Measurements from ENCODE around the gene KMT2A. TPM values are rescaled to one million over a fixed set of nuclear protein-coding genes. Genes with fewer than 3 reads are reported as not detected.
A peak's percentile ranks its signal among the peaks of the same experiment; 100 is the strongest.

The KMT2A gene
- total RNA-seq, 2 experiments from 2014 or later = 135 to 140 TPM

GRCh38 chr11:118522571-118523072, 86.3 kb downstream of the KMT2A start:
- Histone ChIP-seq H3K27ac (ENCODE audit: low read depth in 1 of 2, low read length in 2 of 2) (no peak overlapping the region), H3K27me3 (ENCODE audit: control insufficient read depth in 1 of 2, insufficient read depth in 2 of 2, low read length in 2 of 2) (no peaks in the 10 kb centered on the region), H3K36me3 (ENCODE audit: insufficient read depth, low read length) (peaks cover 54% of the 10 kb centered on the region), H3K4me3 (ENCODE audit: low read length) (no peak overlapping the region), H3K9me3 (ENCODE audit: control insufficient read depth in 1 of 2, insufficient read depth in 1 of 2, low read length in 2 of 2) (no peaks in the 10 kb centered on the region), H3K4me1 (ENCODE audit: insufficient read depth, low read length) (no peaks in the 10 kb centered on the region)
- H3K36me3 Mint-ChIP-seq (ENCODE audit: low read depth) = peaks cover 59% of the 10 kb centered on the region
- POLR2A ChIA-PET = no interaction called here
- TF ChIP-seq CTCF (IDR thresholded peaks at IDR 0.05) = no peak
- H3K9me3 Mint-ChIP-seq = no peaks in the 10 kb centered on the region
- no peaks in the 10 kb centered on the region for H3K27me3 Mint-ChIP-seq
- ATAC-seq (ENCODE audit: poor library complexity) (no peak), DNase-seq (no peak)
- no peak overlapping the region for H3K4me3 Mint-ChIP-seq
- H3K4me1 Mint-ChIP-seq (ENCODE audit: low read depth) = peaks cover 20% of the 10 kb centered on the region
- CTCF ChIA-PET = no interaction called here
- intact Hi-C loops (cut with DNase I, micrococcal nuclease) = no loop called here
- H3K27ac Mint-ChIP-seq = no peak overlapping the region

- Mint-ChIP-seq H3K27me3 (no peaks in the 10 kb centered on the region), H3K36me3 (ENCODE audit: low read depth) (peaks cover 50% of the 10 kb centered on the region), H3K27ac (peak overlapping the region; percentile 35), H3K9me3 (no peaks in the 10 kb centered on the region), H3K4me1 (ENCODE audit: low read depth) (peaks cover 33% of the 10 kb centered on the region), H3K4me3 (no peak overlapping the region)
- no peak for TF ChIP-seq CTCF (IDR thresholded peaks at IDR 0.05)
- ChIA-PET POLR2A (interaction anchor here (1.0 kb wide), 1 partner anchor 27 kb away, joined by 3 read pairs; no protein-coding TSS in a partner anchor), CTCF (no interaction called here)
- ATAC-seq (ENCODE audit: poor library complexity) = no peak
- peaks cover 42% of the 10 kb centered on the region for H3K36me3 ChIP-seq (ENCODE audit: insufficient read depth, low read length)
- H3K27ac ChIP-seq (ENCODE audit: low read depth in 1 of 2, low read length in 2 of 2) = no peak overlapping the region
- H3K4me3 ChIP-seq (ENCODE audit: low read length) = no peak overlapping the region
- no peak for DNase-seq
- peaks cover 8% of the 10 kb centered on the region for H3K4me1 ChIP-seq (ENCODE audit: insufficient read depth, low read length)
- intact Hi-C loops (cut with DNase I, micrococcal nuclease) = no loop called here
- no peaks in the 10 kb centered on the region for H3K27me3 ChIP-seq (ENCODE audit: control insufficient read depth in 1 of 2, insufficient read depth in 2 of 2, low read length in 2 of 2)
- no peaks in the 10 kb centered on the region for H3K9me3 ChIP-seq (ENCODE audit: control insufficient read depth in 1 of 2, insufficient read depth in 1 of 2, low read length in 2 of 2)
Observed at GRCh38 chr11:118524356-118524755, 88.1 kb downstream of the KMT2A start.

- POLR2A ChIA-PET = interaction anchor here (1.0 kb wide), 1 partner anchor 28 kb away, joined by 3 read pairs; no protein-coding TSS in a partner anchor
- no peak for DNase-seq
- Mint-ChIP-seq H3K36me3 (ENCODE audit: low read depth) (peaks cover 47% of the 10 kb centered on the region), H3K27me3 (no peaks in the 10 kb centered on the region), H3K4me3 (no peak overlapping the region), H3K9me3 (no peaks in the 10 kb centered on the region), H3K27ac (peak overlapping the region; percentile 35), H3K4me1 (ENCODE audit: low read depth) (peaks cover 38% of the 10 kb centered on the region)
- H3K27me3 ChIP-seq (ENCODE audit: control insufficient read depth in 1 of 2, insufficient read depth in 2 of 2, low read length in 2 of 2) = no peaks in the 10 kb centered on the region
- peaks cover 36% of the 10 kb centered on the region for H3K36me3 ChIP-seq (ENCODE audit: insufficient read depth, low read length)
- CTCF ChIA-PET = no interaction called here
- no peak for ATAC-seq (ENCODE audit: poor library complexity)
- H3K9me3 ChIP-seq (ENCODE audit: control insufficient read depth in 1 of 2, insufficient read depth in 1 of 2, low read length in 2 of 2) = no peaks in the 10 kb centered on the region
- H3K27ac ChIP-seq (ENCODE audit: low read depth in 1 of 2, low read length in 2 of 2) = no peak overlapping the region
- no peak for TF ChIP-seq CTCF (IDR thresholded peaks at IDR 0.05)
- peaks cover 13% of the 10 kb centered on the region for H3K4me1 ChIP-seq (ENCODE audit: insufficient read depth, low read length)
- no peak overlapping the region for H3K4me3 ChIP-seq (ENCODE audit: low read length)
- intact Hi-C loops (cut with DNase I, micrococcal nuclease) = no loop called here
Observed at GRCh38 chr11:118524757-118525470, 88.6 kb downstream of the KMT2A start.

Measured in CD4-positive, alpha-beta T cell (primary cell).